HG03342 (cell line): ENCODE data around the gene C14orf39.

Experiments
- ATAC-seq: cut with Tn5 transposase; IDR thresholded peaks from one replicate; pipeline ENCODE4 v1.9.1; 2021; ENCODE audit warnings: mild to moderate bottlenecking, moderate library complexity; ENCODE audit not compliant: unreplicated experiment

The C14orf39 gene, protein sequence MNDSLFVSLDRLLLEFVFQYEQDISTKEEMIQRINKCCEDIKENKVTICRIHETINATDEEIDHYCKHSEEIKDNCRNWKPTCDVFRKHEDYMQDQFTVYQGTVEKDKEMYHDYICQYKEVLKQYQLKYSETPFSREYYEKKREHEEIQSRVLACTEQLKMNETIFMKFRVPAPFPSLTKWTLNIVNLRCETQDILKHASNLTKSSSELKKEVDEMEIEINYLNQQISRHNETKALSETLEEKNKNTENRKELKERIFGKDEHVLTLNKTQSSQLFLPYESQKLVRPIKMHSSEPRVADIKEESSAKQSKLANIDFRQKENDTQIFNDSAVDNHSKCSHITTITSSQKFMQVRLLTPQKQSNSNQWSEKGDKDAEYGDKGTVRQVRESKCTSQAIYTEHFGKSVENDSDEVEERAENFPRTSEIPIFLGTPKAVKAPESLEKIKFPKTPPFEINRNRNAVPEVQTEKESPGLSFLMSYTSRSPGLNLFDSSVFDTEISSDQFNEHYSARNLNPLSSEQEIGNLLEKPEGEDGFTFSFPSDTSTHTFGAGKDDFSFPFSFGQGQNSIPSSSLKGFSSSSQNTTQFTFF

GRCh38 chr14:60485598-60486251, at the start of gene C14orf39:
Gene C14orf39, minus strand, starts transcription at chr14:60486063. Its CDS starts 985 bp downstream, at chr14:60485078.
- no peak for ATAC-seq

- no peak for ATAC-seq
Measured at GRCh38 chr14:60532442-60532841, 46.6 kb upstream of the C14orf39 start.

GRCh38 chr14:60515511-60516289, 29.8 kb upstream of the C14orf39 start:
- ATAC-seq, result no peak

- ATAC-seq, result no peak
Measured at GRCh38 chr14:60514741-60515491, 29.1 kb upstream of the C14orf39 start.

DNA sequence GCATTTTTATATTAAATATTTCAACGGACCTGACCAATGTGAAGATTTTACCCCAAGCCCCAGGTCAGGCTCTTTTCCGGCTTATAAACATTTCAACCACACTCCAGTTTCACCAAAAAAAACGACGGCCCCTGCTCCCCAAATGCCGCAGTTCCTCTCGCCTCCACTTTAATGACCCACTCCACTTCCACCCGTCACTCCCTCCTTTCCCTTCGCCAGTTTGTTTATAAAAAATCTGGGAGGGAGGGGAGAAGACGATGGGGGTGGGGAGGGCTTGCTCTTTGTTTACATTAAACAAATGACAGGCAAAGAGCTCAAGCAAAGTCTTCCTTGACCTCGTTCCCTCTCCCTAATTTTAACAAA, 28.5 kb upstream of the C14orf39 start:
- ATAC-seq, result no peak

DNA sequence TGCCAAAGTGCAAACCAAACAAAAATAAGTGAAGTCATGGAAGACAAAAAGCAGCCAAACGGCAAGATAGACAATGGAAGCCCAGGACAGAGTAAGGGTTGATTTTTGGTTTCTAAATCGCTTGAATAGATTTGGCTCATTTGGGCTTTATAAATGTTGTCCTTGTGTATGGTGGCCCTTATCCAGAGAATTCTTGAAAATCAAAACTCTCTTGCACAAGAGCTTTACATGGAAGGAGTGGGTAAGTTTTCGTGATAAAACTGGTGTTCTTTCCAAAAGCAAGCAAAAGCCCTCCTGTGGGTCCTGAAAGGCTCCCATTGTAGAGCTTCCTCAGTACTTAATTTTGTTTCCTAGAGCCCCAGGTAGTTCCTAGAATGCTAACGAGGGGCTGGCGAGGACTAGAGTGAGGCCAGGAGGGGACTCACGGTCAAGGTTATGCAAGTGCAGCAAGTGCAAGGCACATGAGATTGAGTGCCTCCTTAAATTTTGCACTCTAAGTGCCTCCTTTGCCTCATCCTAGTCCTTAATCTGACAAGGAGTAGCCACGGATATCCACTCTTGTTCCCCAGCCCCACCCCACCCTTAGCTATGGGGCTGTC, 27.2 kb upstream of the C14orf39 start:
- ATAC-seq, result no peak

- ATAC-seq, result no peak
Measured at GRCh38 chr14:60512126-60512525, 26.3 kb upstream of the C14orf39 start.

DNA sequence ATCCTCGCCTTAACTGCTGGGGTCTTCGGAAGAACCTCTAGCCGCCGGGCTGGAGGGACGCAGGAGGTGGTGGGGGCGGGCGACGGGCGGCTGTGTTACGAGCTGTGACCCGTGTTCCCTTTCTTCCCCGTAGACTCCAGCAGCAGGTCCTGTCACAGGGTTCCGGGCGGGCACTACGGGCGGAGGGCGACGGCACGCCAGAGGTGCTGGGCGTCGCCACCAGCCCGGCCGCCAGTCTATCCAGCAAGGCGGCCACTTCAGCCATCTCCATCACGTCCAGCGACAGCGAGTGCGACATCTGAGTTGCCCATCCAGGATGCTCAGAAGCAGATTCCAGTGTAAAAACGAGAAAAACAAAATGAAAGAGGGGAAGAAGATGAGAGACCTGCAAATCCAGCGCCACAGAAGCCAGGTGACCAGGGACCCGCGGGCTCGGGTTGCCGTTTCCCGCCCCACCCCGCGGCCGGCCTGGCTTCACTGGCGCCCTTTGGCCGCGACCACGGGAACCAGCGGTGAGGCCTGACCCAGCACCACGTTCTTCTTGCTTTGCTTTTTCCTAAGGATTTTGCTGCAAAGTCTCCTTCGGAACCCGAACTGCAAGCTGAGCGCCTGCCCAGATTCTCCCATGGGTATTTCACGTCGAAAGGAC, 25.2 kb upstream of the C14orf39 start:
- ATAC-seq, result no peak

GRCh38 chr14:60510254-60510950, 24.5 kb upstream of the C14orf39 start:
- no peak for ATAC-seq

DNA sequence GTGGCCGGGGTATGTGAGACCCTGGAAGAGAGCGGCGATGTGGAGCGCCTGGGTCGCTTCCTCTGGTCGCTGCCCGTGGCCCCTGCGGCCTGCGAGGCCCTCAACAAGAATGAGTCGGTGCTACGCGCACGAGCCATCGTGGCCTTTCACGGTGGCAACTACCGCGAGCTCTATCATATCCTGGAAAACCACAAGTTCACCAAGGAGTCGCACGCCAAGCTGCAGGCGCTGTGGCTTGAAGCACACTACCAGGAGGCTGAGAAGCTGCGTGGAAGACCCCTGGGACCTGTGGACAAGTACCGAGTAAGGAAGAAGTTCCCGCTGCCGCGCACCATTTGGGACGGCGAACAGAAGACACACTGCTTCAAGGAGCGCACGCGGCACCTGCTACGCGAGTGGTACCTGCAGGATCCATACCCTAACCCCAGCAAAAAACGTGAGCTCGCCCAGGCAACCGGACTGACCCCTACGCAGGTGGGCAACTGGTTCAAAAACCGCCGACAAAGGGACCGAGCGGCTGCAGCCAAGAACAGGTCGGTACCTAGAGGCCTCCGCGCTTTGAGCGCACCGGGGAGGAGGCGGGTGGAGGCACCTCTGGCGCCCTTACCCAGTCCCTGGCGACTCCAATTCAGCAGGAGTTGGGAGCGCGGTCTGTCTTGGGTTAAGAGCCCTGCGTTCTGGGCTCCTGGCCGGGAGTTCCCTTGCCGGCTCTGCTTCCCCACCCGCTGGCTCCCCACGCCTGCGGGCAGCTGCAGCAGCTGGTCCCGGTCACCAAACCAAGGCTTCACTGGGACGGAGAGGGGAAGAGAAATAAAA, 23.8 kb upstream of the C14orf39 start:
- ATAC-seq, result no peak

- no peak for ATAC-seq
Measured at GRCh38 chr14:60508707-60509437, 23.0 kb upstream of the C14orf39 start, which contains the start of gene SIX6. Gene SIX6, plus strand, starts transcription at chr14:60509146. Its CDS starts 253 bp downstream, at chr14:60509399.

DNA sequence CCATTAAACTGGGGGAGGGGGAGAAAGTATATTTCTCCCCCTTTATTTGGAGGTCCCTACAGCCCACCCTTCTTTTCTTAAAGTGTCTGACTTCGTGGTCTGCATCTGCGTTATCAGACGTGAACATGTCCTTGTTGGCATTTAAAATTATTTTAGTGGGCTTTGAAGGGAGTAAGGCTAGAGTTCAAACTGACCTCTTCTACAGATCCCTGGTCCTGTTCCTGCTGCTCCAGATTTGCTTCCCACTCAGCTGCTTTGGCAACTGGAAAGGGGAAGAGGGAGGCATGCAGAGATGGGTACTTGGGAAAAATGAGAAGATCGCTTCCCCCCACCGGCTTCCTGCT, 22.5 kb upstream of the C14orf39 start:
- no peak for ATAC-seq

GRCh38 chr14:60506985-60507829, 21.3 kb upstream of the C14orf39 start:
- no peak for ATAC-seq

- ATAC-seq, result no peak
Measured at GRCh38 chr14:60506462-60506984, 20.7 kb upstream of the C14orf39 start.

- no peak for ATAC-seq
Measured at GRCh38 chr14:60506010-60506409, 20.1 kb upstream of the C14orf39 start.

GRCh38 chr14:60505448-60505847, 19.6 kb upstream of the C14orf39 start:
- ATAC-seq, result no peak
